ENCODE results near the gene CCT7.

The CCT7 gene

DNA sequence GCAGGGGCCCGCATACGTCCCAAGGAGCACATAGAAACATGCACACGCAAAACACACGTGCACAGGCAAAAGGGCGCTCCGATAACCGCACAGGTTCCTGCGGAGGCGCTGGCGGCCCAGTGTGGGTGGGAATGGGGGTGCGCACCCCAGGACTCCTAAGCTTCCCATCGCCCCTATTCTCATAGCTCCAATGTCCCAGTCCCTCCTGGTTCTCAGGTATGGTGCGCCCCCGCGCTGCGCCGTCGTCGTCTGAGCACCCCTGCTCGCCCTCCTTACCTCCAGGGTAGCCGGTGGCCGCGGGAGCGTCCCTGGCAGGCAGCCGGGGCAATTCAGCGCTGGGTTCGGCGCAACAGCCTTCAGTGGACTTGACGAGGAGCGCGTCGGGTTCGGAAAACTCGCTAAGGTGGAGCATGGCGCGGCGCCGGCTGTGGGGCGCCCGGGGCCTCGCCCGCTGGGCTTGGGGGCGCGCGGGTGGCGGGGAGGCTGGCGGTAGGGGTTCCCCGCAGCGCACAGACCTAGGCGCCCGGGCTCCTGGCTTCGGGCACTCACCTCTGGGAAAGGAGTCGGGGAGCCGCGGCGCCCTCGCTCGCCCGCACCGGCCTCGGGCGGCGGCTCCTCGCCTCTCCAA is 58.9 kb downstream of the CCT7 start:
- DNase-seq (ENCODE audit: low read depth in 2 of 3, low spot score in 2 of 3) = peak in 1 of 3 experiments; percentile 10

GRCh38 chr2:73293534-73294171 is 59.5 kb downstream of the CCT7 start, which contains the start of gene EGR4:
Gene EGR4, minus strand, starts transcription at chr2:73293548. Its CDS starts 231 bp downstream, at chr2:73293317.
- peak; percentile 67 to 68 (median 67) for DNase-seq (ENCODE audit: low read depth in 2 of 3, low spot score in 2 of 3)

DNA sequence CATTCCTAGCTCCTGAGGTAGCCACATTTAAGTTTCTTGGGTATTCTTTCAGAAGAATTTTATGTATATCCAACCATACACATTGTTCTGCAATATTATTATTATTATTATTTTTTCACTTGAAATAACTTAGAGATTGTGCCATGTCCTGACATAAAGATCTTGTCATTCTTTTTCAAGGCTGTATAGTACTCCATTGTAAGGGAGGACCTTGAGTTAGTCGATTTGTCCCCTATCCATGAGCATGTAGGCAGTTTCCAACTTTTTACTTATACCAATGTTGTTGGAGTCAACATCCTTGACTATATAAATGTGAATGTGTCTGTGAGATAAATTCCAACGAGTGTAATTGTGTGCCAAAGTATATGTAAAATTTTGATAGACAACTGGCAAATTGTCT is 60.1 kb downstream of the CCT7 start:
- no peak for DNase-seq (ENCODE audit: low read depth in 2 of 3, low spot score in 2 of 3)

- DNase-seq (ENCODE audit: low read depth in 2 of 3, low spot score in 2 of 3) = no peak
Observed at GRCh38 chr2:73295751-73296400, 61.8 kb downstream of the CCT7 start.

GRCh38 chr2:73297151-73297559 is 63.0 kb downstream of the CCT7 start:
- no peak for DNase-seq (ENCODE audit: low read depth in 2 of 3, low spot score in 2 of 3)

GRCh38 chr2:73297586-73297985 is 63.5 kb downstream of the CCT7 start:
- no peak for DNase-seq (ENCODE audit: low read depth in 2 of 3, low spot score in 2 of 3)

- DNase-seq (ENCODE audit: low read depth in 2 of 3, low spot score in 2 of 3) = no peak
Observed at GRCh38 chr2:73300926-73301325, 66.8 kb downstream of the CCT7 start.

- no peak for DNase-seq (ENCODE audit: low read depth in 2 of 3, low spot score in 2 of 3)
Observed at GRCh38 chr2:73301636-73302035, 67.5 kb downstream of the CCT7 start.
